ENCODE data around the gene CORO1C.
"Not testable (repeated sequence)": the region's sequence is repeated elsewhere in the genome, so short reads cannot be mapped to it uniquely, and the experiment has no call there.

Gene CORO1C

GRCh38 chr12:108731105-108731865, at the start of gene CORO1C:
CORO1C (minus strand) TSS chr12:108731518; CDS start chr12:108701318, 30,200 bp downstream.
- DNase-seq (ENCODE audit: low read depth in 2 of 2), result peak; percentile 88 to 95

GRCh38 chr12:108779998-108780688, 48.8 kb upstream of the CORO1C start:
- DNase-seq (ENCODE audit: low read depth in 2 of 2), result no peak

- DNase-seq (ENCODE audit: low read depth in 2 of 2), result no peak
Observed at GRCh38 chr12:108778053-108778452, 46.7 kb upstream of the CORO1C start.

- no peak for DNase-seq (ENCODE audit: low read depth in 2 of 2)
Observed at GRCh38 chr12:108777156-108777555, 45.8 kb upstream of the CORO1C start.

GRCh38 chr12:108773798-108774788, 42.8 kb upstream of the CORO1C start:
- DNase-seq (ENCODE audit: low read depth in 2 of 2), result no peak

- DNase-seq (ENCODE audit: low read depth in 2 of 2), result no peak
Observed at GRCh38 chr12:108772891-108773797, 41.8 kb upstream of the CORO1C start.

- no peak for DNase-seq (ENCODE audit: low read depth in 2 of 2)
Observed at GRCh38 chr12:108772247-108772646, 40.9 kb upstream of the CORO1C start.

- DNase-seq (ENCODE audit: low read depth in 2 of 2), result not testable (repeated sequence)
Observed at GRCh38 chr12:108771835-108772234, 40.5 kb upstream of the CORO1C start.

GRCh38 chr12:108770963-108771362, 39.6 kb upstream of the CORO1C start:
- DNase-seq (ENCODE audit: low read depth in 2 of 2), result no peak

- DNase-seq (ENCODE audit: low read depth in 2 of 2), result no peak
Observed at GRCh38 chr12:108770269-108770829, 39.0 kb upstream of the CORO1C start.

- peak in 1 of 2 donors; percentile 9 for DNase-seq (ENCODE audit: low read depth in 2 of 2)
Observed at GRCh38 chr12:108768591-108769500, 37.5 kb upstream of the CORO1C start.

GRCh38 chr12:108766294-108766693, 35.0 kb upstream of the CORO1C start:
- DNase-seq (ENCODE audit: low read depth in 2 of 2), result no peak

- no peak for DNase-seq (ENCODE audit: low read depth in 2 of 2)
Observed at GRCh38 chr12:108765289-108765764, 34.0 kb upstream of the CORO1C start.

GRCh38 chr12:108764540-108765288, 33.4 kb upstream of the CORO1C start:
- DNase-seq (ENCODE audit: low read depth in 2 of 2), result no peak

GRCh38 chr12:108761226-108761625, 29.9 kb upstream of the CORO1C start:
- DNase-seq (ENCODE audit: low read depth in 2 of 2), result no peak

GRCh38 chr12:108759924-108760323, 28.6 kb upstream of the CORO1C start:
- no peak for DNase-seq (ENCODE audit: low read depth in 2 of 2)

GRCh38 chr12:108757856-108758255, 26.5 kb upstream of the CORO1C start:
- no peak for DNase-seq (ENCODE audit: low read depth in 2 of 2)

- no peak for DNase-seq (ENCODE audit: low read depth in 2 of 2)
Observed at GRCh38 chr12:108756421-108756820, 25.1 kb upstream of the CORO1C start.

- DNase-seq (ENCODE audit: low read depth in 2 of 2), result no peak
Observed at GRCh38 chr12:108755481-108755880, 24.2 kb upstream of the CORO1C start.
